ENCODE data around the gene PTMA. TPM values are rescaled to one million over a fixed set of nuclear protein-coding genes. Genes with fewer than 3 reads are reported as not detected.

The PTMA gene
- total and polyA plus RNA-seq, 9 of the 15 experiments (the other 6 are each of a cell fraction or from before 2014, with no cell fraction given) = 429 to 2,322 (median 1,578) TPM

GRCh38 chr2:231709981-231710798 is 1.9 kb downstream of the PTMA start (continued):
- TF ChIP-seq ZNF639 (CRISPR knock-in tag; conservative IDR thresholded peaks at IDR 0.05 in 1 of 2, IDR thresholded peaks at IDR 0.05 in 1 of 2) = peak in 1 of 2 experiments; percentile 54; a peak in 1 of 4 replicates
- TF ChIP-seq ZNF175 (CRISPR knock-in tag; IDR thresholded peaks at IDR 0.05; ENCODE audit: low read depth) = peak; percentile 48; the same call in 1 of the 2 replicates
- TF ChIP-seq ATF6 (CRISPR knock-in tag; IDR thresholded peaks at IDR 0.05) = no peak
- TF ChIP-seq NCOA6 (IDR thresholded peaks at IDR 0.05) = no peak
- peak; percentile 43; the same call in 1 of the 2 replicates for TF ChIP-seq TFAP4 (CRISPR knock-in tag; IDR thresholded peaks at IDR 0.05; ENCODE audit: borderline replicate concordance)
- TF ChIP-seq MGA (IDR thresholded peaks at IDR 0.05) = peak; percentile 95
- peak; percentile 47; the same call in 1 of the 2 replicates for TF ChIP-seq ZNF143 (CRISPR knock-in tag; IDR thresholded peaks at IDR 0.05)
- TF ChIP-seq YY1 (IDR thresholded peaks at IDR 0.05; ENCODE audit: borderline replicate concordance in 1 of 3, control insufficient read depth in 1 of 3, extremely low read depth in 1 of 3, insufficient read depth in 3 of 3, insufficient read length in 1 of 3, insufficient replicate concordance in 2 of 3, low read depth in 1 of 3, low read length in 2 of 3) = peak in 1 of 3 experiments; percentile 50

Measured in K562 (cell line).